Type B pancreatic cell (in vitro differentiated cells): ENCODE data around the gene RPRD1B. TPM values are rescaled to one million over a fixed set of nuclear protein-coding genes. Genes with fewer than 3 reads are reported as not detected.

ENCODE experiments used
- DNase-seq: peaks from one replicate; pipeline ENCODE4 v3.0.0; 2021; ENCODE audit warnings: mixed read lengths; ENCODE audit not compliant: unreplicated experiment; ENCODE audit errors: extremely low spot score
- H3K27ac Mint-ChIP-seq: 2 replicates; pipeline ENCODE4 v1.8.0; 2021; ENCODE audit warnings: mild to moderate bottlenecking, mixed read lengths
- H3K27me3 Mint-ChIP-seq: 2 replicates; pipeline ENCODE4 v1.8.0; 2021; ENCODE audit warnings: mixed read lengths
- H3K36me3 Mint-ChIP-seq: 2 replicates; pipeline ENCODE4 v1.8.0; 2021; ENCODE audit warnings: mixed read lengths
- H3K4me1 Mint-ChIP-seq: one replicate; pipeline ENCODE4 v1.8.0; 2021; ENCODE audit warnings: mixed read lengths; ENCODE audit not compliant: unreplicated experiment
- H3K4me3 Mint-ChIP-seq: 2 replicates; pipeline ENCODE4 v1.8.0; 2021; ENCODE audit warnings: mild to moderate bottlenecking, mixed read lengths
- H3K9me3 Mint-ChIP-seq: 2 replicates; pipeline ENCODE4 v1.8.0; 2021; ENCODE audit warnings: mixed read lengths
- total RNA-seq: library from RNA; stranded (reverse); gene quantifications from 2 replicates; pipeline ENCODE4 v1.2.1, GENCODE V29; 2021; ENCODE audit warnings: low replicate concordance
- TF ChIP-seq, protein P1 (sequence below): fragments of 200-600 bp; sonication (generic); conservative IDR thresholded peaks from 2 replicates; pipeline ENCODE4 v1.5.0; 2021; ENCODE audit warnings: antibody characterized with exemption, mild to moderate bottlenecking

RPRD1B gene
- total RNA-seq, 1 donor from 2014 or later = 41.9 TPM

DNA sequence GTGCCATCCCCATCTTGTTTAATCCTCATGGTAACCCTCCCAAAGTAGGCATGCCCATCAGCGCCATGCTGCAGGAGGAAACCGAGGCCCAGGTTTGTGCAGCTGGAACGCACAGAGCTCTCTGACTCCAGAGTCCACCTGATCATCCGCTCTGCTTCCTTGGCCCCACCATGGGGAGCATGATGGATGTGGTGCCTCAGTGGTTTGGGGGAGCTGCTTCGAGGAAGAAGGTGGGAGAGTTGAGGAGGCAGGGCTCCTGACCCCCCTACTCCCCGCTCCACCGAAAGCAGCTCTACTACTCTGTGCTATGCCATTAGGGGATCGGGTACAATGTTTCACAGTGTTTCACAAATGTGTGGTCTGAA, 79.4 kb downstream of the RPRD1B start:
- H3K27ac Mint-ChIP-seq = no peak overlapping the region
- peaks cover 32% of the 10 kb centered on the region for H3K4me1 Mint-ChIP-seq
- TF ChIP-seq, protein P1, sequence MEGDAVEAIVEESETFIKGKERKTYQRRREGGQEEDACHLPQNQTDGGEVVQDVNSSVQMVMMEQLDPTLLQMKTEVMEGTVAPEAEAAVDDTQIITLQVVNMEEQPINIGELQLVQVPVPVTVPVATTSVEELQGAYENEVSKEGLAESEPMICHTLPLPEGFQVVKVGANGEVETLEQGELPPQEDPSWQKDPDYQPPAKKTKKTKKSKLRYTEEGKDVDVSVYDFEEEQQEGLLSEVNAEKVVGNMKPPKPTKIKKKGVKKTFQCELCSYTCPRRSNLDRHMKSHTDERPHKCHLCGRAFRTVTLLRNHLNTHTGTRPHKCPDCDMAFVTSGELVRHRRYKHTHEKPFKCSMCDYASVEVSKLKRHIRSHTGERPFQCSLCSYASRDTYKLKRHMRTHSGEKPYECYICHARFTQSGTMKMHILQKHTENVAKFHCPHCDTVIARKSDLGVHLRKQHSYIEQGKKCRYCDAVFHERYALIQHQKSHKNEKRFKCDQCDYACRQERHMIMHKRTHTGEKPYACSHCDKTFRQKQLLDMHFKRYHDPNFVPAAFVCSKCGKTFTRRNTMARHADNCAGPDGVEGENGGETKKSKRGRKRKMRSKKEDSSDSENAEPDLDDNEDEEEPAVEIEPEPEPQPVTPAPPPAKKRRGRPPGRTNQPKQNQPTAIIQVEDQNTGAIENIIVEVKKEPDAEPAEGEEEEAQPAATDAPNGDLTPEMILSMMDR = no peak
- H3K9me3 Mint-ChIP-seq = no peaks in the 10 kb centered on the region
- no peak overlapping the region for H3K4me3 Mint-ChIP-seq
- no peaks in the 10 kb centered on the region for H3K36me3 Mint-ChIP-seq
- H3K27me3 Mint-ChIP-seq = no peaks in the 10 kb centered on the region
- no peak for DNase-seq

DNA sequence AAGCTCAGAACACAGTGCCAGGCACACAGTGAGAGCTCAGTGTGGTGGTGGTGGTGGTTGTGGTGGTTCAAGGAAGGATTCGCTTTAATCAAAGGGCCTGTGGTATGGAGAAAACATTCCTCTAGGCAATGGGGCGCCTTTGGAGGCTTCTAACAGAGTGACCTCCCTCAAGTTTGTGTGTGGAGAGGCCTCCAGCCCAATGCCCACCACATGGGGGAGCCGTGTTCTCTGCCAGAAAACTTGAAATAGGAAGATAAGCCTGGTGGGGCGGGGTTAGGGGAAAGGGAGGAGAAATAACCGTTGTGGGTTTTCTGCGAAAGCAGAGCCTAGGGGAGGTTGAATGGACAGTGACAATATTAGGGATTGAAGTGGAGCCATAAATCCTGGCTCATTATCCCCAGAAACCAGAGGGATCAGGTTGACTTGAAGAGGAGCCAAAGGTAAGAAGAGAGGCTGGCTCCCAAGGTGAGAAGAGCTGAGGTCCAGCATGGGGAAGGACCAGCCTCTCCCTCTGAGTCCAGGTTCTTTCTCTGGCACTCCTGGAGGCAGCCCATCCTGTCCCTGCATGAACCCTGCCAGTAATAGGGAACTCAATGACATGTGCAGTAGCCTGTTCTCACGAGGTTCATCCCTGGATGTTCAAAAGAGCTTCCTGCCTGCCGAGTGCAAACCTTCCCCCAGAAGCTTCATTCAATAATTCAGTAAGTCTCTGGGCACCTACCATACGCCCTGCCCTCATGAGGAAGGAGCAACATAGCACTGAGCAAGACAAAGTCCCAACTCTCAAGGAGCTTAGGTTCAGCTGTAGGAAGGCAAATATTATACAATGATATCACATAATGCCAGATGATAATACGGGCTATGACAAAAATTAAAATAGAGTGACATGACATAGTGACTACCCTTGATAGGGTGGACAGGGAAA, 80.1 kb downstream of the RPRD1B start:
- Mint-ChIP-seq H3K27me3 (no peaks in the 10 kb centered on the region), H3K4me3 (no peak overlapping the region), H3K36me3 (no peaks in the 10 kb centered on the region), H3K4me1 (peaks cover 28% of the 10 kb centered on the region), H3K27ac (no peak overlapping the region), H3K9me3 (no peaks in the 10 kb centered on the region)
- peak; percentile 55 for DNase-seq
- TF ChIP-seq, protein P1 = peak; percentile 54

DNA sequence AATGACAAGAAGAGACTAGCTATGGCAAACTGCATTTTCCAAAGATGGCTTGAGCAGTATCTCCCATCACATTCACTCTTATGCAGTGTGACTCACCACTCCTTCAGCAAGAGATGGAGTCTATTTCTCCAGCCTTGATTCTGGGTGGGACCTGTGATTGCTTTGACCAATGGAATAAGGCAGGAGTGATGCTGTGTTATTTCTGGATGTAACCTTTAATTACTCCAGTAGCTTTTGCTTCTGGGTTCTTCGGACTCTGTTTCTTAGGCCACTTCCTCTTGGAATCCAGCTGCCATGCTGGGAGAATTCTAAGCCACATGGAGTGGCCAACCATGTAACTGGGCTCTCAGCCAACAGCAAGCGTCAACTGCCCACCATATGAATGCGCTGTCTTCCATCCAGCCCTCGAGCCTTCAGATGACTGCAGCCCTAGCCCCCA, 80.8 kb downstream of the RPRD1B start:
- no peak for DNase-seq
- Mint-ChIP-seq H3K9me3 (no peaks in the 10 kb centered on the region), H3K4me3 (no peak overlapping the region), H3K27ac (no peak overlapping the region), H3K27me3 (no peaks in the 10 kb centered on the region), H3K36me3 (no peaks in the 10 kb centered on the region), H3K4me1 (peaks cover 21% of the 10 kb centered on the region)
- TF ChIP-seq, protein P1 = no peak

DNA sequence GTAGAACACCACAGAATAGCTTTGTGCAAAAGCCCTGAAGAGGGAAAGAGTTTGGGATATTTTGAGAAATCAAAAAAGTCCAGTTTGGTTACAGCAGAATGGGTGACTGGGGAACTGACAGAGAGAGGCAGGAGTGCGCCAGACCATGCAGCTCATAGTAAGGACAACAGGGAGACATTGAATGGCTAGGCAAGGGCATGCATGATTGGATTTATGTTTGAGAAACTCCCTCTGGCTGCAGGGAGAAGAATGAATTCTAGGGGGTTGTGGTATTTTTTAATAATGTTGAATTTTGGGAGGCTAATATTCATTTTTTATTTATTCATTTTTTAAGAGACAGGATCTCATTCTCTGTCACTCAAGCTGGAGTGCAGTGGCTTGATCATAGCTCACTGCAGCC, 81.7 kb downstream of the RPRD1B start:
- H3K4me3 Mint-ChIP-seq = no peak overlapping the region

DNA sequence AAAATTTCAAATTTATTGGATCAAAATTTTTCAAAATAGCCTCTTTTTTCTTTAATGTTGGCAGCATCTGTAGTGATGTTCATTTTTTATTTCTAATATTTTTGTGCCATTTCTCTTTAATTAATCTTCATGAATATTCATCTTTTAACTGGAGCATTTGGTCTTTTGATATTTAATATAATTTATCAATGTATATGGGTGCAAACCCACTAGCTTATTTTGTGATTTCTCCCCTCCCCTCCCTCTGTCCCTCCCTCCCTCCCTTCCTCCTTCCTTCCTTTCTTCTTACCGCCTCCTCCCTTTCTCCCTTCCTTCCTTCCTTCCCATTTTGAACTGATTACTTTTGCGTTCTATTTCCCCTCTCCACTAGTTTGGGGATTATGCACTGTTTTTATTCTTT, 82.3 kb downstream of the RPRD1B start:
- TF ChIP-seq, protein P1 = no peak
- no peak overlapping the region for H3K4me3 Mint-ChIP-seq
- no peaks in the 10 kb centered on the region for H3K27me3 Mint-ChIP-seq
- no peaks in the 10 kb centered on the region for H3K36me3 Mint-ChIP-seq
- H3K9me3 Mint-ChIP-seq = no peaks in the 10 kb centered on the region
- DNase-seq = no peak
- peaks cover 12% of the 10 kb centered on the region for H3K4me1 Mint-ChIP-seq
- H3K27ac Mint-ChIP-seq = no peak overlapping the region

More for the DNA sequence above, 81.7 kb downstream of the RPRD1B start:
- TF ChIP-seq, protein P1 = peak; percentile 38
- DNase-seq = no peak
- H3K4me1 Mint-ChIP-seq = peaks cover 17% of the 10 kb centered on the region
- H3K36me3 Mint-ChIP-seq = no peaks in the 10 kb centered on the region
- no peaks in the 10 kb centered on the region for H3K9me3 Mint-ChIP-seq
- no peaks in the 10 kb centered on the region for H3K27me3 Mint-ChIP-seq
- no peak overlapping the region for H3K27ac Mint-ChIP-seq
